ENCODE measurements around the gene SCAI.

GRCh38 chr9:125103021-125103420, 40.3 kb downstream of the SCAI start:
- no peak for TF ChIP-seq CTCF (conservative IDR thresholded peaks at IDR 0.05; ENCODE audit: low read length)
- no peak for TF ChIP-seq EZH2phosphoT487 (IDR thresholded peaks at IDR 0.05; ENCODE audit: borderline replicate concordance)

Measured in Loucy (cell line).